NB4 (cell line): ENCODE data around the gene BRWD1.

Experiments
- DNase-seq: peaks from one replicate; pipeline ENCODE4 v3.0.0; 2010; ENCODE audit warnings: low read depth
- H3K4me3 ChIP-seq: one replicate; pipeline ENCODE4 v1.5.1; 2011; ENCODE audit warnings: mild to moderate bottlenecking, low read depth, low read length, moderate library complexity
- CTCF ChIP-seq: IDR thresholded peaks from one replicate; pipeline ENCODE4 v1.5.1; 2012; ENCODE audit warnings: low read depth, low read length
- MAX ChIP-seq: IDR thresholded peaks from 2 replicates; pipeline ENCODE4 v1.6.1; 2011; ENCODE audit warnings: low read depth, low read length
- MYC ChIP-seq: IDR thresholded peaks from 2 replicates; pipeline ENCODE4 v1.6.1; 2011; ENCODE audit warnings: low read depth, low read length
- POLR2A ChIP-seq: IDR thresholded peaks from 2 replicates; pipeline ENCODE4 v1.6.1; 2011; ENCODE audit warnings: mild to moderate bottlenecking; ENCODE audit not compliant: insufficient read length; ENCODE audit errors: extremely low read depth

Gene BRWD1

GRCh38 chr21:39152271-39152670 lies 161.2 kb downstream of the BRWD1 start:
- H3K4me3 ChIP-seq, result no peak overlapping the region
- TF ChIP-seq MYC (no peak), CTCF (no peak), MAX (no peak), POLR2A (no peak)
- no peak for DNase-seq

- H3K4me3 ChIP-seq, result no peak overlapping the region
- no peak for DNase-seq
- TF ChIP-seq MYC (no peak), CTCF (no peak), POLR2A (no peak), MAX (no peak)
These were observed 162.6 kb downstream of the BRWD1 start for GRCh38 chr21:39150877-39151276.

GRCh38 chr21:39150316-39150715 lies 163.1 kb downstream of the BRWD1 start:
- no peak for TF ChIP-seq POLR2A
- no peak for TF ChIP-seq MAX
- TF ChIP-seq CTCF, result no peak
- no peak for TF ChIP-seq MYC
- DNase-seq, result no peak

GRCh38 chr21:39149882-39150281 lies 163.6 kb downstream of the BRWD1 start:
- TF ChIP-seq POLR2A, result no peak
- no peak for TF ChIP-seq MYC
- TF ChIP-seq CTCF, result no peak
- TF ChIP-seq MAX, result no peak
- DNase-seq, result no peak
- H3K4me3 ChIP-seq, result no peak overlapping the region

More at GRCh38 chr21:39150316-39150715, 163.1 kb downstream of the BRWD1 start:
- H3K4me3 ChIP-seq, result no peak overlapping the region

GRCh38 chr21:39148975-39149374 lies 164.5 kb downstream of the BRWD1 start:
- no peak for TF ChIP-seq MAX
- no peak for DNase-seq
- H3K4me3 ChIP-seq, result no peak overlapping the region

- TF ChIP-seq MYC (no peak), MAX (no peak), CTCF (no peak), POLR2A (no peak)
- DNase-seq, result peak; percentile 17
- H3K4me3 ChIP-seq, result no peak overlapping the region
These were observed 169.2 kb downstream of the BRWD1 start for GRCh38 chr21:39144191-39144590.
